ENCODE results near the gene NUPR2.
"Not testable (repeated sequence)": the region's sequence is repeated elsewhere in the genome, so short reads cannot be mapped to it uniquely, and the experiment has no call there.

Gene NUPR2

DNA sequence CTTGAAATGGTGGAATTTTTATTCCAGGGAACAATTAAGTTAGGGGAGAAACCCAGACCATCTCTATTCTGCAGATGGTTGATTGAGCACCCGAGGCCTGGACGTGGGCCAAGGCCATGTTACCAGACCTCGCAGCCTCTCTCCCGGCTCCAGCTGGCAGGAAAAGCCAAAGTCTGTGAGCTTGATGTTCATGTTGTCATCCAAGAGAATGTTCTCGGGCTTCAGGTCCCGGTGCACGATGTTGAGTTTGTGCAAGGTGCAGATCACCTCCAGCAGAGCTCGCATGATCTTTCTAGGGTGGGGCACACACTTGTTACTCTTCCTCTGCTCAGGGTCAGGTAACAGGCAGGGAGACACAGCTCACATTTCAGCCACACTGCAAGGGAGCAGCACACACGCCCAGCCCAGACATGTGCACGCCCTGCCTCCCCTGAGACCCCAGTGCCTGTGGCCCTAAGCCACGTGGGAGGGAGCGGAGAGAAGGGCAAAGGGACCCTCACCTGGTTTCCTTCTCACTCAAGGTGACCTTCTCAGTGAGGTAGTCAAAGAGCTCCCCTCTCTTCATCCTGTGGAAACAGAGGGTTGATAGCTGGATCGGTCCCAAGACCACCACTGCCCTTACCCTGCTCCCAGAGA is 32.9 kb downstream of the NUPR2 start:
- no peak for DNase-seq

DNA sequence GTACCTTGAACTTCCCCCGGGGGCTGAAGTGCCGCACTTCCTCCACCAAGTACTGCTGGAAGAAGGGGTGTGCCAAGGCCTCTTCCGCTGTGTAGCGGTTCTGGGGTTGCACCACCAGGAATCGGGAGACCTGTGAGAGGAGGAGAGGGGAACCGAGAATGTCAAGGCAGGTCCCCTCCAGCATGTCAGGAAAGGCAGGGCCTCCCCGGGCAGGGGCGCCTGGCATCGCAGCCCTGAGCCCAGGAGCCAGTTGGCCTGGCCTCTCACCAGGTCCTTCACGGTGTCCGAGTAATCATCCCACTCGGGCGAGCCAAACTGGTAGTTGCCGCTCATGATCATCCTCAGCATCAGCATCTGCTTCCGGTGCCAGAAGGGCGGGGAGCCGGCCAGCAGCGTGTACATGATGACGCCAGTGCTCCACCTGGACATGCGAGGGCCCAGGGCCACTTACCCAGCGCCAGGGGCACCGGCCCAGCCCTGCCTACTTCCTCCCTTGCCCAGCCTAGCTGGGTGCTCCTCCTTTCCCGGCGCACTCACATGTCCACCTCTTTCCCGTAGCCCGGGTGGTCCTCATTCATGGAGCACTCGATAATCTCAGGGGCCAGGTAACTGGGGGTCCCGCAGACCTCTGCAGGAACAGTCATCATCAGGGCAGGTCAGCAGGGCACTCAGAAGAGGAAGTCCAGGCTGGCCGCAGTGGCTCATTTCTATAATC is 34.4 kb downstream of the NUPR2 start:
- DNase-seq, result no peak

DNA sequence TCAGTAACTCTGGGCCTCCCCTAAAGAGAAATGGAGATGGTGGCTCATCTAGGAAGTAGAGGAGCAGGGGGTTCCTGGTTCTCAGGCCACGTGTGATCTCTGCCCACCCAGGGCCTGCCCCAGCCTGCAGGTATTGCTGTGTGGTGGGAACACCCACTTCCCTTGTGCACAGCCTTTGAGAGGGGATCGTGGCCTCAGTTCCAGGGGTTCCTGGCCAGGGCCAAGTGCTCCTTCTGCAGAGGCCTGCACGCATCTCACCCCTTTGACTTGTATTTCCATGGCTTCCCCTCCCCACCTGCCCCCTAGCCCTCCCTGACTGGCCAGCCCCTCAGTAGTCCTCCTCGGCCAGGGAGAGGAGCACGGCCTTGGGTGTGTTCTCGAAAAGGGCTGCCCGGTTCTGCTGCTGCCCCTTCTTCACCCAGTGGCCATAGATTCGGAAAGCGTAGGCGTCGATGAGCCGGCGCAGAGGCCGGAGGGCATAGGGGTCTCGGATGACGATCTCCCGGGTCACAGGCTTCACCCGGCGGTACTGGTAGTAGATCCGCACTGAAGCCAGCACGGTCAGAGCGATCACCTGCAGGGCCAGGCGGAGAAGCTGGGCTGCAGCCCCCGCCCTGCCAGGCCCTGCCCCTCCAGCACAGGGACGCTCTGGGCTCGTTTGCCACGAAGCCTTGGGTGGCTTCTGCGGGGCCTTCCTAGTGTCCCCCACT is 35.3 kb downstream of the NUPR2 start:
- not testable (repeated sequence) for DNase-seq

DNA sequence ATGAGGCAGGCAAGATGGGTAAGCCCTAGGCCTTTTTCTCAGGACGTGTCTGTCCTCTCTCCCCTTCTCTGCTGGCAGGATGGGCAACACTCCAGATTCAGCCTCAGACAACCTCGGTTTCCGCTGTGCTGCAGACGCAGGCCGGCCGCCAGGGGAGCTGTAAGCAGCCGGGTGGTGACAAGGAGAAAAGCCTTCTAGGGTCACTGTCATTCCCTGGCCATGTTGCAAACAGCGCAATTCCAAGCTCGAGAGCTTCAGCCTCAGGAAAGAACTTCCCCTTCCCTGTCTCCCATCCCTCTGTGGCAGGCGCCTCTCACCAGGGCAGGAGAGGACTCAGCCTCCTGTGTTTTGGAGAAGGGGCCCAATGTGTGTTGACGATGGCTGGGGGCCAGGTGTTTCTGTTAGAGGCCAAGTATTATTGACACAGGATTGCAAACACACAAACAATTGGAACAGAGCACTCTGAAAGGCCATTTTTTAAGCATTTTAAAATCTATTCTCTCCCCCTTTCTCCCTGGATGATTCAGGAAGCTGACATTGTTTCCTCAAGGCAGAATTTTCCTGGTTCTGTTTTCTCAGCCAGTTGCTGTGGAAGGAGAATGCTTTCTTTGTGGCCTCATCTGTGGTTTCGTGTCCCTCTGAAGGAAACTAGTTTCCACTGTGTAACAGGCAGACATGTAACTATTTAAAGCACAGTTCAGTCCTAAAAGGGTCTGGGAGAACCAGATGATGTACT is 36.6 kb downstream of the NUPR2 start:
- no peak for DNase-seq

DNA sequence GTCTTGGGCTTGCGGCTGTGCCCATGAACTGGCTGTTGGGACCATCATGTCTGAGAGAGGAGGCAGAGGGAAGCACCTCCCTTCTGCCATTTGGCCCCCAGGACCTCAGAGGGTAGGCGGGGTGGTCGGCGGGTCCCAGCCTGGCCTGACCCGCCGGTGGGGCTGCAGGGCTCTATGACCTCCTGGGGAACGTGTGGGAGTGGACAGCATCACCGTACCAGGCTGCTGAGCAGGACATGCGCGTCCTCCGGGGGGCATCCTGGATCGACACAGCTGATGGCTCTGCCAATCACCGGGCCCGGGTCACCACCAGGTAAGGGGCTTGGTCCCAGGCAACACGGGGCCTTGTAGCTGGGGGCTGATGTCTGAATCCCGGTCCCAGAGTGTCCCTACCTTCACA is 38.0 kb downstream of the NUPR2 start:
- DNase-seq, result no peak

DNA sequence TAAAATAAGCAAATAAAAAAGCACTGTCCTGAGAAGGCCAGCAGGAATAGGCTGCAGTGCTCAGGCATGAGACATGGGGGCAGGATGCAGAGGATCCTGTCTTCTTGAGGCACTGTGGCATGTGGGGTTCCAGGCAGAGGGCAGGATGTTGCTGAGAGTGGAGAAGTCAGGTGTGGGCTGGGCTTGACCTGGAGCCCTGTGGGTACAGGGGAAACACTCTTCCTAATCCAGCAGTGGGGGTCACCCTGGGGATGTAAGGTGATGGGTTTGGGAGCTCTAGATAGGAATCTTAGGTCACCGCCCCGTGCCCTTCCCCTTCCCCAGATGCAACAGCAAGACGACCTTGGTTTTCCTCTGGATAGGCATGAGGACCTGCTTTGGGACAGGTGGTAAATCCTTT is 38.5 kb downstream of the NUPR2 start:
- DNase-seq, result no peak

DNA sequence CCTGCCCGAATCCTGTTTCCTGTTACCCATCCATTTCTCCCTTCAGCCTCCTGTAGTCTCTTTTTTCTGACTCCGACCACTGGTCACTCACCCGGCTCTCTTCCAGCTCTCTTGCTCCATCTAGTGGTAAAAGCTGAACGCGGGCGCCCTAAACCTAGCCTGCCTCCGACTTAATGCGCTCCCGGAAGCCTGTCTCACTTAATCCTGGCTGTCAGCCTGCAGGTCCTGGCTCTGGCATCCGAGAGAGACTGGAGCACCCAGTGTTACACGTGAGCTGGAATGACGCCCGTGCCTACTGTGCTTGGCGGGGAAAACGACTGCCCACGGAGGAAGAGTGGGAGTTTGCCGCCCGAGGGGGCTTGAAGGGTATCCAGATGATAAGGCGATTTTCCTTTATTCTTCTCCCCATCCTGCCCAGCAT is 41.8 kb downstream of the NUPR2 start:
- peak; percentile 48 to 53 for DNase-seq

DNA sequence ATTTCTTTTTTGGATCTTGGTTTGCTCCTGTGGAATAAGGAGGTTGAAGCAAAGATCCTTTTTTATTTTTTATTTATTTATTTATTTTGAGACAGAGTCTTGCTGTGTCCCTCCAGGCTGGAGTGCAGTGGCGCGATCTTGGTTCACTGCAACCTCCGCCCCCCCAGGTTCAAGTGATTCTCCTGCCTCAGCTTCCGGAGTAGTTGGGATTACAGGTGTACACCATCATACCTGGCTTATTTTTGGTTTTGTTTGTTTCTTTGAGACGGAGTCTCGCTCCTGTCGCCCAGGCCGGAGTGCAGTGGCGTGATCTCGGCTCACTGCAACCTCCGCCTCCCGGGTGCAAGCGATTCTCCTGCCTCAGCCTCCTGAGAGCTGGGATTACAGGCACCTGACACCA is 49.8 kb downstream of the NUPR2 start:
- not testable (repeated sequence) for DNase-seq

Measured in activated CD4-positive, alpha-beta T cell treated with anti-CD3 and anti-CD28 coated beads, Interleukin-2, amount 50 U/mL, for 4 hours (primary cell).